GM18505 (cell line): ENCODE measurements around the gene MIA3.
A peak's percentile ranks its signal among the peaks of the same experiment; 100 is the strongest.
"Not testable (repeated sequence)": the region's sequence is repeated elsewhere in the genome, so short reads cannot be mapped to it uniquely, and the experiment has no call there.

ENCODE experiments used
- ATAC-seq: cut with Tn5 transposase; IDR thresholded peaks from one replicate; pipeline ENCODE4 v1.9.1; 2021; ENCODE audit not compliant: unreplicated experiment
- POLR2A ChIP-seq: IDR thresholded peaks from 4 replicates; pipeline ENCODE4 v1.6.1; 2011; ENCODE audit warnings: borderline replicate concordance; ENCODE audit not compliant: insufficient read depth, insufficient read length; ENCODE audit errors: extremely low read depth

MIA3 gene

GRCh38 chr1:222606757-222607156, 11.1 kb upstream of the MIA3 start:
- no peak for TF ChIP-seq POLR2A
- no peak for ATAC-seq

DNA sequence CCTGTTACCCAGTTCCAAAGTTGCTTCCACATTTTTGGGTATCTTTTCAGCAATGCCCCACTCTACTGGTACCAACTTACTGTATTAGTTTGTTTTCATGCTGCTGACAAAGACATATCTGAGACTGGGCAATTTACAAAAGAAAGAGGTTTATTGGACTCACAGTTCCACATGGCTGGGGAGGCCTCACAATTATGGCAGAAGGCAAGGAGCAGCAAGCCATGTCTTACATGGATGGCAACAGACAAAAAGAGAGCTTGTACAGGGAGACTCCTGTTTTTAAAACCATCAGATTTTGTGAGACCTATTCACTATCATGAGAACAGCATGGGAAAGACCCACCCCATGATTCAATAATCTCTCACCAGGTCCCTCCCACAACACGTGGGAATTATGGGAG, 8.8 kb upstream of the MIA3 start:
- ATAC-seq, result not testable (repeated sequence)

GRCh38 chr1:222610728-222611127, 7.2 kb upstream of the MIA3 start:
- no peak for ATAC-seq
- TF ChIP-seq POLR2A, result no peak

- ATAC-seq, result no peak
- no peak for TF ChIP-seq POLR2A
Measured at GRCh38 chr1:222613627-222614026, 4.3 kb upstream of the MIA3 start.

- no peak for ATAC-seq
- TF ChIP-seq POLR2A, result no peak
Measured at GRCh38 chr1:222616525-222616924, 1.4 kb upstream of the MIA3 start.

- ATAC-seq, result peak; percentile 69
- TF ChIP-seq POLR2A, result peak; percentile 39
Measured at GRCh38 chr1:222617367-222617951, 438 bp upstream of the MIA3 start.

DNA sequence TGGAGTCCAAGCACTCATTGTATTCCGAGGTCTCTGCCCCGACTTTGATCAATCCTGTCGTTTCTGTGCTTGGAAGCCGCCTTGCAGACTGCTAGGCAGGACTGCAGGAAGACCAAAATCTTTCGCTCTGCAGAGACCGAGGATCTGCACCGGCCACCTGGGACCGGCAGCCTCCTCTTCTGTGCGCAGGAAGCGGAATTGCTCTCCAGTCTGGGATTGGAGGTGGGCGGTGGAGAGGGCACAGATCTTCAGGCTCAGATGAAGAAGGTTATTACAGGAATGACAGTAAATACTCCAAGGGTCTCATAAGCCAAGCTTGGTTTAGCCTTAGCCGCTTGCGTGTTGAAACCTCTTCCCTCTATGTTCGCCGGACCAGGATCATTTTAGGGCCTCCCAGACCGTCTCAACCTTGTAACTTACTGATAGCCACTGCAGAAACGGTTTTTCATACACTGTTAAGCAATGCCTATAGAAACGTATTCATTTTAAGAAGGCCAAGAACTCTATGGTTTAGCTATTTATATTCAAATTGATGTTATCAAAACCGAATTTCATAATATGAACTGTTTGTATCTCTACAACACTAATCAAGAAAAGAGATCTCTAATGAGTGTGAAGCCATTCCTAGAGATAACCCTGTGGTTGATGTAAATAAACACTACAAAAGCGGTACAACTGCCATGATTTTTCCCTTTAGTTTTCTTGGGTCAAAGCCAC, 1.1 kb downstream of the MIA3 start:
- no peak for TF ChIP-seq POLR2A
- ATAC-seq, result no peak

DNA sequence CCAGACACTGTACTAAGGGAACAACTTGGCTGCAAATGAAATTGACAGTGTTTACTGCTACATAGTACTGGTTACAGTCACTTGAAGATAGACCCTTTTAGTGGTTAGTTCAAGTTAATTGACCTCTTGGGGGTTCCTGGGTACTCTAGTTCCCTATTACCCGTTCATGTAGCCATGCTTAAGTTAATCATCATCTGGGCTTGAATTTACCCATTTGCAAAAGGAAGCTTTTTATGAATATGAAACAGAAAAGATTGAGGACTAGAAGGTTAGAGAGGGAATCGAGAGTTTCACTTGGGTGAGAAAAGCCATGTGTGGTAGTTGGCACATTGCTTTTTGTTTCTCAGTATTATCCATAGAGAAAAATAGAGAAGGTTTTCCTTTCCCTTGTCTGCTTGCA, 2.7 kb downstream of the MIA3 start:
- no peak for TF ChIP-seq POLR2A
- no peak for ATAC-seq

DNA sequence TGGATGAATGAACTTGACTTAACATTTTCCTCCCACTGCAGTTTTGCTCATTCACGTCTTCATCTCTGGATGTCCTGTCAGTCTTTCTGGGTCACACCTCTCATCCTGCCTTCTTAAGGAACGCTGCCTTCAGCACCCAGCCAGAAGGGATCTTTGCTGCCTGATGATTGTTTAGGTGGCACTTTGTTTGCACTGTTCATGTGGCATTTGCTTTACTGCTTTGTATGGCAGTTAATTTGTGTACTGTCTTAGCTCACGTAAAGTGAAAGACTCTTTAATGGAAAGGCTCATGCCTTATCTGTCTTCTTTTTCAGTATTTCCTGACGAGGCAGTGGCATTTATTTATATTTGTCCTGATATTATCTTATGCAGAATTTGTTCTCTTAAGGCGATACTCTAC, 4.9 kb downstream of the MIA3 start:
- no peak for ATAC-seq
- TF ChIP-seq POLR2A, result no peak

DNA sequence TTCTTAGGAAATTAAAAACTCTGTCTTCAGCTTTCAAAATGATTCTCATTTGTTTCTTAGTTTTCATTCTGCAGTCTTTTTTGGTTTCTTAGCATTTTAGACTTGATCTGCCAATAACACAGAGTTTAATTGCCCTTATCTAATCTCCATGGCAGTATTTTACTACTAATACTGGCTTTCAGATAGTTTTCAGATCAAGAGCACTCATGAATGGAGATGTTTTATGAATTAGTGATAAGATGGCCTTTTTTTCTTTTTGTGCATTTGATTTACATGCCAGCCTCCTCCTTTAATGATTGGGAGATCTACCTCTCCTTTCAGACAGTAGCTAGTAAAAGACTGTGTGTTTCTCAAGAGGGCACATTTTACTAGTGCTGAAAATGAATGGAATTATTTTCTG, 5.6 kb downstream of the MIA3 start:
- no peak for TF ChIP-seq POLR2A
- no peak for ATAC-seq

DNA sequence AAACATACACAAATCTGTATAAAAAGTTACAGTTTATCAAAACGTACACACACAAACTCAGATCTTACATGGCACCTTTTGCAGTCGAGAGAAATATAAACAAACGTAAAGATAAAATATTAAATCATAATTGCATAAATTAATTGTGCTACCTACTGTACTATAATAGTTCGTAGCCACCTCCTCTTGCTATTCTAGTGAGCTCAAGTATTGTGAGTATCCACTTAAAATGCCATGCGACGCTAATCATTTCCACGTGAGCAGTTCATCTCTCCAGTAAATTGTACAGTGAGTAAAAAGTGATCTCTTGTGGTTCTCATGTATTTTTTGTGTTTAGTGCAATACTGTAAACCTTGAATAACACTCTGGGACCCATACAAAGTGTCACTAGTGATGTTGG, 6.3 kb downstream of the MIA3 start:
- no peak for ATAC-seq
- no peak for TF ChIP-seq POLR2A

GRCh38 chr1:222627232-222627631, 9.3 kb downstream of the MIA3 start:
- no peak for ATAC-seq
- no peak for TF ChIP-seq POLR2A

- no peak for ATAC-seq
- TF ChIP-seq POLR2A, result no peak
Measured at GRCh38 chr1:222629921-222630535, 12.1 kb downstream of the MIA3 start.

DNA sequence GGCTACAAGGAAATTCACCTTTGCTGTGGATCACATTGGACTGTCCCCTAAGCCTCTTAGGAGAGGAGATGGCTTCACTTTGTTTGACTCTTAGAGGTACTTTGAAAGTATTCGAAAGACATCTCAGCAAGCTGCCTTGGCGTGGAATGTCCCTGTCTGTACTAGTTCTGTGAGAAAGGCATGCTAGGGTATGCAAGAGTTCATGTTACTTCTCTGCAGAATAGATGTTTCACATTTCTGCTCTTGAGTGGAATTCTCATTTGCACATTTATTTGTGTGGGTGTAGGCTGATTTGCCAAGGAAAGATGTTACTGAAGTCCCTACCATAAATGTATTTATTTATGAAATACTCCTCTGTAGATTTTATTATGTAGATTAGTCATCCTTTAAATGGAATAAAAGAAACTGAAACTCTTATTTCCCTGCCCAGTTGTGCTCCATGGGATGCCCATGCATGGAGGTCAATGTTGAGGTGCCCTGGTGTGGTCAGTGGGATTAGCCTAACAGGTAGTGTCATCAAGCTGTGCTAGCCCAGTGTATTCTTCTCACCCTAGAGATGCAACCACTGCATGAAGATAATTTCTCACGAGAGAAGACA, 13.8 kb downstream of the MIA3 start:
- TF ChIP-seq POLR2A, result no peak
- ATAC-seq, result no peak

DNA sequence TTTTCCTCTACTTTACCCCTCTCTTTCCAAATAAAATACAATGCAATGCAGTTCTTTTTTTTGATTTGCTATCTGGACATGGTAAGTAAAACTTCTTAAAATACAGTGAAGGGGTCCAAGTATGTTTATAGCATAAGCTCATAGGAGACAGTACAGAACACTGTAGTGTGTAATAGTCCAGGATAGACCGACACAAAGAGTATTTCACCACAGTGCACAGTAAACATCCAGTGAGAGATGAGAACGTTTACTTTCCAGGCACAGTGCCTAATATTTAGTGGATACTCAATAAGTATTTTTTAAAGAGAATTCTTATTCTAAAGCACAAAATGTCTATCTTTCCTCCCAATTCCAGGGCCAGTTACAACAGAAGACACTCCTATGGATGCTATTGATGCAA, 14.9 kb downstream of the MIA3 start:
- TF ChIP-seq POLR2A, result no peak
- ATAC-seq, result no peak
